Activated naive CD4-positive, alpha-beta T cell treated with anti-CD3 and anti-CD28 coated beads, Interleukin-2, amount 50 U/mL, for 24 hours (primary cell): ENCODE results near the gene RAPGEF1.

ENCODE experiments used
- H3K27ac Mint-ChIP-seq: one replicate; pipeline ENCODE4 v1.8.0; 2021; ENCODE audit warnings: mild to moderate bottlenecking, mixed read lengths
- H3K27me3 Mint-ChIP-seq: one replicate; pipeline ENCODE4 v1.8.0; 2021; ENCODE audit warnings: mixed read lengths
- H3K36me3 Mint-ChIP-seq: one replicate; pipeline ENCODE4 v1.8.0; 2021; ENCODE audit warnings: mixed read lengths
- H3K4me1 Mint-ChIP-seq: one replicate; pipeline ENCODE4 v1.8.0; 2021; ENCODE audit warnings: mixed read lengths
- H3K4me3 Mint-ChIP-seq: one replicate; pipeline ENCODE4 v1.8.0; 2021; ENCODE audit warnings: mild to moderate bottlenecking, mixed read lengths
- H3K9me3 Mint-ChIP-seq: one replicate; pipeline ENCODE4 v1.8.0; 2021; ENCODE audit warnings: mixed read lengths

RAPGEF1 gene

DNA sequence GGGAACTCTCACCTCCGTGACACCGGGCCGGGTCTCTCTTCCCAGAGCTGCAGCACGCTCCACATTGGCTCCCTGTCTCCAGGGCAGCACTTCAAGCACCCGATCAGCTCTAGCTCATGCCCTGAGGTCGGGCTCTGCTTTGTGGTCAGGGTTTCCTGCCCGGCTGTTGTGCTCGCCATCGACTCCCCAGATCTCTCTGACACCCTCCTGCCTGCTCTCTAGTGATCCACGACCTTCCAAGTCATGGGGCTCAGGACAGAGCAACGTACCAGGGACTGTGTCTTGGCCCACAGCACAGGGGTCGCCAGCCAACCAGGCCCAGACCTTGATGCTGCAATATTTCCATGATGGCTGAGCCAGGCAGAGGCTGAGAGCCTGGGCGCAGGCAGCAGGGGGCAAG, 149.4 kb downstream of the RAPGEF1 start:
- Mint-ChIP-seq H3K36me3 (no peaks in the 10 kb centered on the region), H3K27ac (peak overlapping the region; percentile 89), H3K4me1 (peaks cover 33% of the 10 kb centered on the region), H3K9me3 (no peaks in the 10 kb centered on the region), H3K4me3 (no peak overlapping the region), H3K27me3 (no peaks in the 10 kb centered on the region)

DNA sequence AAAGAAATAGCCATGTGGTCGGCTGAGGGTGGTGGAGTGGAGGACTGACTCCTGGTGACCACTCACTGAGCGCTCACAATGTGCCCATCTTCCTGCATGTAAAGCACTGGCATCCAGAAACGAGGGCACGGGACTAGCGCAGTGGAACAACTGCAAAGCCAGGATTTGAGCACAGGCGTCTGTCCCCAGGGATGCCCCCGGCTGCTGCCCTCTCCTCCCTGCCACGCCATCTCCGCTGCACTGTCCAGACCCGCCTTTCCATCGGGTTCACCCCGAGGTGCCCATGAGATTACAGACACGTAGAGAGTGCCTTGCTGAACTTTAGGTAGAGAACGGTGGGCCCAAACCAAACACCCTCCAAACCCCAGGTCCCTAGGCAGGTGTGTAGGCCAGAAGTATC, 149.9 kb downstream of the RAPGEF1 start:
- Mint-ChIP-seq H3K27me3 (no peaks in the 10 kb centered on the region), H3K9me3 (no peaks in the 10 kb centered on the region), H3K27ac (peak overlapping the region; percentile 62), H3K4me1 (peaks cover 38% of the 10 kb centered on the region), H3K4me3 (no peak overlapping the region), H3K36me3 (no peaks in the 10 kb centered on the region)

DNA sequence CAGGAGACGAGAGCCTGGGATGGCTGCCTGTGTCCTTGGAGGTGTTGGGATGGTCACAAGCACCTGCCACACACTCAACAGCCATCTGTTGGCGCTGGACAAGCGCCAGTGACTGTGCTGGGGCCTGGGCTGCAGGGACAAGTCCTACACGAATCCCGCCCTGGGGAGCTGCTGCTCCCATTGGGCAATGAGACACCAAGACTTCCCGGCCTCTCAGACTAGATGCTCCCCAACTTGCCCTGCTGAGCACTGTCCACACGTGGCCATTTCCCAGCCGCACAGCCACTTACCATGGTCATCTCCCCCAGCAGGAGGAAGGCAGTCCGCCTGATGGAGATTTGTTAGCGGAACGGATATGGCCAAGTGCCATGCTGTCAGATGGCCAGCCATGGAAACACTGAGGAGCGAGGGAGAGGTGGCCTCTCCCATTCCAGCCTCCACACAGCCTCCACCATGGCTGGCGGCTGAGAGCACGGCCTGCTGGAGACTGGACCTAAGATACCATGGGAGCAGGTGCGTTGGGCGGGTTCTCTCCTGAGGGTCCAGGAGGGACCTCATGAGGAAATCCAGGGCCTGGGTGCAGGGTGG, 150.7 kb downstream of the RAPGEF1 start:
- Mint-ChIP-seq H3K27ac (peak overlapping the region; percentile 4), H3K36me3 (no peaks in the 10 kb centered on the region), H3K9me3 (no peaks in the 10 kb centered on the region), H3K4me1 (peaks cover 44% of the 10 kb centered on the region), H3K4me3 (no peak overlapping the region), H3K27me3 (no peaks in the 10 kb centered on the region)

DNA sequence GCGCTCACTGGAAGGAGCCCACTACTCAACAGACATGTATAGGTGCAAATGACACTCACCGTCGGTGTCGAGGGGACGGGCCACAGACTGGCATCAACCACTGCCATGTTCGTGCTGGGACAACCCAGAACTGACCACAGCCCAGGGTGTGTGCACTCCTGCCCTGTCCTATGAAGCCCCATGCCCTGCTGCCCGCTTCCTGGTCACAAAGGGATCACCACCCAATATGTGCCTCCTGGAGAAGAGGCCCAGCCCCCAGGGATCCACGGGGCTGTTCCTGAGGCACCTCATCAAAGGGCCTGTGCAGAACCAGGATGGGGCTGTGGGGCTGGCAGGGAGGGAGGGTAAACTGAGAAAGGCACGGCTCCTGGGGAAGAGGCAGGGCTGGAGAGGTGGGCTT, 151.5 kb downstream of the RAPGEF1 start:
- Mint-ChIP-seq H3K4me1 (peaks cover 49% of the 10 kb centered on the region), H3K27ac (no peak overlapping the region), H3K27me3 (no peaks in the 10 kb centered on the region), H3K9me3 (no peaks in the 10 kb centered on the region), H3K4me3 (no peak overlapping the region), H3K36me3 (no peaks in the 10 kb centered on the region)

DNA sequence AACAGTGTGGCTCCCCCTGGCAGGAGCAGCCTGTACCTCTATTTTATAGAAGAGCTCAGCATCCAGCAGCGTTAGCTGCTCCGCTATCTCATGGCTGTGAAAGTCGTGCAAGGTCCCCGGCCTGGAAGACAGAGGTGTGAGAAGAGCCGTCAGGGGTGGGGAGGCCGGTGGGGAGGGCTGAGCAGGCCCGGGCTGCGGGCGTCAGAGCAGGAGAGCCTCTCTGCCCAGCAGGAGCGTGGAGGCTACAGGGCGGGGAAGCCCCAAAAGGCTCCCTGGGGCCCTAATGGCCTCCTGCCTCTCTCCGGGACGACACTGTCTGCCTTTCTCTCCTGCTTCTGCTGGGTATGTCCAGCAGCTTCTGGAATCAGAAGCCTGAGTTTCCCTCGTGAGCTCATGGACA, 152.0 kb downstream of the RAPGEF1 start:
- Mint-ChIP-seq H3K4me1 (peaks cover 51% of the 10 kb centered on the region), H3K36me3 (no peaks in the 10 kb centered on the region), H3K27me3 (no peaks in the 10 kb centered on the region), H3K9me3 (no peaks in the 10 kb centered on the region), H3K27ac (no peak overlapping the region), H3K4me3 (no peak overlapping the region)

DNA sequence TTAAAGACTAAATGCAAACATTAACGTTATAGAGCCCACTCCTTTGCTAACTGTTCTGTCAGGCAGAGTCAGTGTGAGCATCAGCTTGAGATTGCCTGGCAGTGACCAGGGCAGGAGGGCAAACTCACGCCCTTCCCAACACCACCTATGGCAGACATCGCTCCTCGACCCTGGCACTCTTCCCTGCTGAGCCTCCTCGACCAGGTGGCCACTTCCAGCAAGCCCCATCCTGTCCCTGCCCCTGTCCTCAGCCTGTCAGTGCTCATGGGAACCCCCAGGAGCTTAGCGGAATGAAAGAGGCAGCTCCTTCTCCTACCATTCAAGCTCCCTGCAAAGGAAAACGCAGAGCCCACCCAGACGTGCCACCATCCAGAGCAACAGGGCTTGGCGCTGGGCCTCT, 152.5 kb downstream of the RAPGEF1 start:
- Mint-ChIP-seq H3K27ac (peak overlapping the region; percentile 62), H3K9me3 (no peaks in the 10 kb centered on the region), H3K4me3 (peak overlapping the region; percentile 33), H3K36me3 (no peaks in the 10 kb centered on the region), H3K4me1 (peaks cover 51% of the 10 kb centered on the region), H3K27me3 (no peaks in the 10 kb centered on the region)

DNA sequence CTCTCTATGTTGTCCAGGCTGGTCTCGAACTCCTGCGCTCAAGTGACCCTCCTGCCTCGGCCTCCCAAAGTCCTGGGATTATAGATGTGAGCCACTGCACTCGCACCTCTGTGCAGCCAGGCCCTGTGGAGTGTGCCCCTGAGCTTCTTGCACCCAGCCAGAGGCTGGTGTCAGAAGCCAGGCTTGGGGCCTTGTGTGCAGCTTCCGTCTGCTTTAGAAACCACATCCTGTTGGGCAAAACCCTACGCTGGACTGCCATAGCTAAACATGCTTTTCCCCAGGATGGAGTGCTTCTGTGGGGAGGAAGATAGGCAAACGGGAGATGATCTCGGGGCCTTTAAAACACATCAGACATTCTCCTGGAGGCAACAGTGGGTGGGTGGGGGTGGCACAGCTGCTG, 154.5 kb downstream of the RAPGEF1 start:
- Mint-ChIP-seq H3K4me3 (peak overlapping the region; percentile 49), H3K9me3 (no peaks in the 10 kb centered on the region), H3K4me1 (peaks cover 40% of the 10 kb centered on the region), H3K36me3 (no peaks in the 10 kb centered on the region), H3K27me3 (no peaks in the 10 kb centered on the region), H3K27ac (peak overlapping the region; percentile 75)

DNA sequence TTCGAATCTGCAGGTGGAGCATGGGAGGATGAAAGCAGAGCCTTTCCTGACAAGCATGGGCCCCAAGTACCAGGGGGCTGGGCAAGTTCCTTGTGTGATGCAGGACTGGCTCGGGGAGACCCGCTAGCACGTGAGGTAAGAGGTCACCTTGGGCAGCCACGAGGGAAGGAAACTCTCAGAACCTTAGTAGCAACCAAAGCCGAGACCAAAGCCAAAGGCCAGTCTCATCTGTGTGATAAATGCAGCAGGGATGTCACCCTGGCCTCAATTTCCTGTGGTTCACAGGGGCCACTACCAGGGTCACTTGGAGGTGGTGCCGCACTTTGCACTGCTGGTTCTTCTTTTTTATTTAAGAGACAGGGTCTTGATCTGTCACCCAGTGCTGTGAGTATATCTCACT, 155.0 kb downstream of the RAPGEF1 start:
- Mint-ChIP-seq H3K9me3 (no peaks in the 10 kb centered on the region), H3K4me3 (peak overlapping the region; percentile 49), H3K36me3 (no peaks in the 10 kb centered on the region), H3K4me1 (peaks cover 37% of the 10 kb centered on the region), H3K27me3 (no peaks in the 10 kb centered on the region), H3K27ac (peak overlapping the region; percentile 75)

DNA sequence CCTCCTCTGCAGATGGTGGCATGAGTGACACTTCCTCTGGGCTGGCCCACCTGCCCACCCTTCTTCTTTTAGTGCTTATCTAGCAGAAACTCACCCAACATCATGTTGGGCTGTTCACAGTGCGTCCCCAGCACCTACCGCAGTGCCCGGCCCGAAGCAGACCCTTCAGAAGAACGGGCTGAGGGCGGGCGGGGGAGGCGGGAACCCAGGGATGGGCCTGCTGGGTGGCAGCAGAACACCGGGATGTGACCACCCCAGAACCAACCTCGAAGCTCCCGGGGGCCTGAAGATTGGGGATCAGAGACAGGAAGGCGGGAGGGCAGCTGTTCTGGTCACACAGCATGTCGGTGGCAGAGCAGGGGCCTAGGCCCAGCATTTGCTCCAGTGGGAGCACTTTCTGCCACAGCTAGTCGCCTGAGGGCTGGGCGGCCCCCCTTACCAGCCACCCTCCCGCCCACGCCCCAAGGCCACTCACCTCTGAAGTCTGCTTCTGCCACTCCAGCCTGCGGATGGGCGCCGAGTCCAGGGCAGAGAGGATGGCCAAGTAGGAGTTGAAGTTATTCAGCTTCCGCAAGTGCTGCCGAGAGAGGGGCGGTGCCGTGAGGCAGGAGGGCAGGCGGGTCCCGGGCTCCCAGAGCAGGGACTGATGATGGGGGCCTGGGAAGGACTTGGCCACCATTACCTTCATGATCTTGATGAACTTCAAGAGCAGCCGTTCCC, 155.9 kb downstream of the RAPGEF1 start:
- H3K36me3 Mint-ChIP-seq: peaks cover 3% of the 10 kb centered on the region
- H3K27me3 Mint-ChIP-seq: no peaks in the 10 kb centered on the region
- H3K27ac Mint-ChIP-seq: peak overlapping the region; percentile 48
- H3K4me3 Mint-ChIP-seq: no peak overlapping the region
- H3K9me3 Mint-ChIP-seq: no peaks in the 10 kb centered on the region
- peaks cover 43% of the 10 kb centered on the region for H3K4me1 Mint-ChIP-seq

DNA sequence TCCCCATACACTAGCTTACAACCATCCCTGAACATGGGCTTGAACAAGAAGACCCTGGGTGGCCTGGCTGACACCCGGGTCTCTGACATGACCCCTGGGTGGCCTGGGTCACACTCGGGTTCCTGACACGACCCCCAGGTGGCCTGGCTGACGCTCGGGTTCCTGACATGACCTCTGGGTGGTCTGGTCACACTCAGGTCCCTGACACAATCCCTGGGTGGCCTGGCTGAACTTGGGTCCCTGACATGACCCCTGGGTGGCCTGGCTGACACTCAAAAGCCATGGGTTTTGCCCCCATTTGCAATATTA, 156.6 kb downstream of the RAPGEF1 start:
- H3K27ac Mint-ChIP-seq: no peak overlapping the region
- no peak overlapping the region for H3K4me3 Mint-ChIP-seq
- no peaks in the 10 kb centered on the region for H3K27me3 Mint-ChIP-seq
- H3K4me1 Mint-ChIP-seq: peaks cover 50% of the 10 kb centered on the region
- peaks cover 4% of the 10 kb centered on the region for H3K36me3 Mint-ChIP-seq
- no peaks in the 10 kb centered on the region for H3K9me3 Mint-ChIP-seq

DNA sequence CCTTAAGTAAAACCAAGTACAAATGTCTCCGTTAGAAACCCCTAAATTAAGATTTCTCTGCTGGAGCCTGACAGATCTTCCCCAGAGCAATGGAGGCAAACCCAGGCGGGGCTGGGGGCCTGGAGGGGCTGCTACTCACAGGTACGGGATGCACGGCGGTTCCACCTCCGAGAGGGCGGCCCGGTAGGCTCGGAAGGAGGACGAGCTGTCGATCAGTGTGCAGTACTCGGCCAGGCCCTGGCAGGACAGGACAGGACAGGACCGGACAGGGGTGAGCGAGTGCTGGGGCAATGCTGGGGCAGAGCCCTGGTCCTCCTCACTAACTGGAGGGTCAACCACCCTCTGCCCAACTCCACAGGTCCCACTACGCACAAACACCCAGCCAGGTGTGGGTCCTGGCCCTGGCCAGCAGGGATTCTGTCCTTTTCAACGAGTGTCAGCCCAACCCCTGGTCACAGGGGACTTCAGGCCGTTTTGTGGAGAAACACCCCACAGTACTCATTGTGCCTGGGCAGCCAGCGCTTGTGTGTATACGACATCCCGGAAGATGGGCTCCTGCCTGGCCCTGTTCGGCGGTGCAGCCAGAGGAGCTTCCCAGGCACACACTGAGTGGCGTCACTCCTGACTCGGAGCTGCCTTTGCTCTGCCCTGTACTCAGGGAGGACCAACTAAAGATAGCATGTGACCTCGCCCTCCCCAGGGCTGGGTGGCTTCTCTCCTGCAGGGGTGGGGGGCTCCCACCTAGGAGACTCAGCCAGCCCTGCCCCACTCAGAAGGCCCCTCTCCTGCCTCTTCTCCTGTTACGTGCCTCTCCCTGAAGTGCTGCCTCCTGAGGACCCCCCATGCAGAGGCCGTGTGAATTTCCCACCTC, 157.2 kb downstream of the RAPGEF1 start:
- Mint-ChIP-seq H3K4me3 (no peak overlapping the region), H3K27me3 (no peaks in the 10 kb centered on the region), H3K4me1 (peaks cover 56% of the 10 kb centered on the region), H3K27ac (no peak overlapping the region), H3K36me3 (peaks cover 4% of the 10 kb centered on the region), H3K9me3 (no peaks in the 10 kb centered on the region)

DNA sequence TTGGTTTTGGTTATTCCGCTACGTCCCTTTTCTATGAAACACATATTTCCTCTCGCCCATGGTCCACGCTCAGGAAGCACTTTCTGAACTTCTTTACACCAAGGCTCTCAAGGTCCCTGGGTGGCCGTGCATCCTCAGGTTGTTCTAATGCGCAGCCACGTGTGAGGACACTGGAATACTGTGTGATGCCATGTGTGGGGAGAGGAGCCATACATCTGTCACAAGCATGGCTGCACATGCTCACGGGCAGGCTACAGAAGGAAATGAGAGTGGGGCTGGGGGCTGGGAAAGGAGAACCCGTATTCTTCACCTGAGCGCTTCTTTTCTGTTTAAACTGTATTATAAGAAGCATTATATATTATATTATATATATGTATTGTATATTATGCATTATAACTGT, 157.8 kb downstream of the RAPGEF1 start:
- H3K36me3 Mint-ChIP-seq: peaks cover 4% of the 10 kb centered on the region
- H3K27me3 Mint-ChIP-seq: no peaks in the 10 kb centered on the region
- no peak overlapping the region for H3K4me3 Mint-ChIP-seq

DNA sequence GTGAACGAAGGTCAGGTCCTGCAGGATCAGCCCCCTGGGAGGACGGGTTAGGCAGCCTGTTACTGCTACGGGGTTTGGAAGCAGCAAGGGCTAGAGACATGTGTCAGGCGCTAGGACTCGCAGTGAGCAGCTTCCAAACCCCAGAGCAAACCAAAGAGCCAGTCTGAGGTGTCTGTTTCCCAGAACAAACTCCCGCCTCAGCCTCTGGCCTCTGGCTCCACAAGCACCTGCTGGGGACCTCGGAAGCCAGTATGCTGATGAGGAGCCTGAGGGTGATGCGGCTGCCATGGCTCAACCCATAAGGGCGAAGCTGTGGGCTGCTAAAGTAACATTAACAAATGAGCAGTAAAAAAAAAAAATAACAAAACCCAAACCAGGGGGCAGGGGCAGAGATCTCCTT, 159.5 kb downstream of the RAPGEF1 start:
- H3K36me3 Mint-ChIP-seq: peaks cover 4% of the 10 kb centered on the region
- H3K27ac Mint-ChIP-seq: no peak overlapping the region
- peaks cover 42% of the 10 kb centered on the region for H3K4me1 Mint-ChIP-seq
- no peaks in the 10 kb centered on the region for H3K9me3 Mint-ChIP-seq
- no peaks in the 10 kb centered on the region for H3K27me3 Mint-ChIP-seq
- no peak overlapping the region for H3K4me3 Mint-ChIP-seq

More for the DNA sequence above, 157.8 kb downstream of the RAPGEF1 start:
- Mint-ChIP-seq H3K4me1 (peaks cover 56% of the 10 kb centered on the region), H3K27ac (peak overlapping the region; percentile 47), H3K9me3 (no peaks in the 10 kb centered on the region)

DNA sequence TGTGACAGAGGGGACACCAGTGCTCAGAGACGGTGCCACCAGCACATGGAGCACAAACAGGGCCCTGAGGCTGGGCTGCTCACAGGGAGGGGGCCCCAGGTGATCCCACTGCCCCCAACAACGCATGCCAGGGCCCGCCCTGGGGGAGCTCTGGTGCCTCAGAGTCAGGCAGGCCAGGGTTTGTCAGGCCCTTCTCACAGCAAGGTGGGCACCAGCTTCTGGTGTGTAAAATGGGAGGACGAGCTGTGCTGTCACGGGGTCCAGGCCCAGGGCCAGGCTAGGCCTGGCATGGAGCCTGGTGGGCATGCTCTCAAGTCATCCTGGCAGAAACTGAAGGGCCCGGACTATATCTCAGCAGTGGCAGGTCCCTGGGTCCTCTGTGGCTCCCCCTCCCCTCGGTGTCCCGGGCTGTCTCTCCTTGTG, 160.1 kb downstream of the RAPGEF1 start:
- Mint-ChIP-seq H3K27me3 (no peaks in the 10 kb centered on the region), H3K36me3 (peaks cover 4% of the 10 kb centered on the region), H3K4me1 (peaks cover 36% of the 10 kb centered on the region), H3K4me3 (no peak overlapping the region), H3K27ac (no peak overlapping the region), H3K9me3 (no peaks in the 10 kb centered on the region)

DNA sequence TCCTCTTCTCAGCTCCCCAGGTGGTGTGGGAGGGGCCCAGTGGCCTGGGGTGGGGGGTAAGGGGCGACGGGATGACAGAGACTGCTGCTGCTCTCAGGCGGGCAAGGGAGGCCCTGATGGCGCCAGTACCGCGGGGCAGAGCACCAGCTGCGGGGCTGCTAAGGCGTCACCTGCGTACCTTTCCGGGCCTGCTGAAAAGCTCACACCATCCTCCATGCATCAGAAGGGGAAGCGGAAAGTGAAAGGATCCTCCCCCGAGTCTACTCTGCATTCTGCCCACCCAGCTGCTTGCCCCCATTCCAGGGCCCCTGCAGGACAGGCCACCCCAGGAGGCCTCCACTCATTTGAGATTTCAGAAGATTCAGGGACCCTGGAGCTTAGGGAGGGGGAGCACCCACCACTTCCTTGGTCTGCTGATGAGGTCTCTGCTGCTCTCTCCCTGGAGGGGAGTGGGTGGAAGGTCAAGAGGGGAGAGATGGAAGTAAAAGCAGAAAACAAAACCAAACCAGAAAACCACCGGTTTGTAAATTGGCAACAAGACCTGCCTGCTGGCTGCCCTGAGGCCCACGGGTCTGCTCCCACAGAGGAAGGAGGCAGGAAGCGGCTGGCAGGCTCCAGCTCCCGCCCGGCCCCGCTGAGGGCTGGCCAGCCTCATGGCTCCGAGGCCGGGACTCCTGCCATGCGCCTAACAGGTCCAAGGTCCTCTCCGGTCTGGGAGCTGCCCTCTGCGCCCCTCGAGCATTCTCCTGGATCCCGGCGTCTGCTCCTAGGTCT, 161.0 kb downstream of the RAPGEF1 start:
- Mint-ChIP-seq H3K4me1 (peaks cover 32% of the 10 kb centered on the region), H3K4me3 (peak overlapping the region; percentile 70), H3K9me3 (no peaks in the 10 kb centered on the region), H3K27ac (peak overlapping the region; percentile 69), H3K36me3 (peaks cover 4% of the 10 kb centered on the region), H3K27me3 (no peaks in the 10 kb centered on the region)
